GM21381 (cell line): ENCODE data around the gene ZNF827.
A peak's percentile ranks its signal among the peaks of the same experiment; 100 is the strongest.

Experiments
- ATAC-seq: cut with Tn5 transposase; IDR thresholded peaks from one replicate; pipeline ENCODE4 v1.9.1; 2021; ENCODE audit warnings: mild to moderate bottlenecking, moderate library complexity; ENCODE audit not compliant: unreplicated experiment

Gene ZNF827

DNA sequence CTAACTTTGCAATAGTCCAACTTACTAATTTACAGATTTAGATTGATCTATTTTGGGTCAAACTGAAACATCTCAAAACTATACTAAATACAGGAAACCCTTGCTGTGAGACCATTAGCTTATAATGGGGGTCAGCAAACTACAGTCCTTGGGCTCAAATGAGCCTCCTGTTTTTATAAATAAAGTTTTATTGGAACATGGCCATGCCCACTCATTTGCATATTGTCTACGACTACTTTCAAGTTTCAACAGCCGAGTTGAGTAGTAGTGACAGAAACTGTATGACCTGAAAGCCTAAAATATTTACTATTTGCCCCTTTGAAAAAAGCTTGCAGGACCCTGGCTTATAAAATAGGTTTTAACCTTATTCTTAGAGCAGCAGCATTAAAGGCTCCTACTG lies 166.3 kb downstream of the ZNF827 start:
- no peak for ATAC-seq

DNA sequence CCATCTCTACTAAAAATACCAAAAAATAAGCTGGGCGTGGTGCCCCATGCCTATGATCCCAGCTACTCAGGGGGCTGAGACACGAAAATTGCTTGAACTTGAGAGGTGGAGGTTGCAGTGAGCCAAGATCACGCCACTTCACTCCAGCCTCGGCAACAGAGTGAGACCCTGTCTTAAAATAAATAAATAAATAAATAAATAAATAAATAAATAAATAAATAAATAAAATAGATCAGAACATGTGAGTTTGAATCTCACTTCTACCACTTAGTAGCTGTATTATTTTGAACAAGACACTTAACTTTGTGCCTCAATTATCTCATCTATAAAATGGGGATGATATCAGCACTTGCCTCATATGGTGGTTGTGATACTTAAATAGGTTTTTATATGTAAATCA lies 168.5 kb downstream of the ZNF827 start:
- ATAC-seq, result no peak

- ATAC-seq, result no peak
These were observed 169.1 kb downstream of the ZNF827 start for GRCh38 chr4:145769450-145770037.

- no peak for ATAC-seq
These were observed 172.3 kb downstream of the ZNF827 start for GRCh38 chr4:145766273-145766672.

GRCh38 chr4:145763399-145763798 lies 175.2 kb downstream of the ZNF827 start:
- no peak for ATAC-seq

DNA sequence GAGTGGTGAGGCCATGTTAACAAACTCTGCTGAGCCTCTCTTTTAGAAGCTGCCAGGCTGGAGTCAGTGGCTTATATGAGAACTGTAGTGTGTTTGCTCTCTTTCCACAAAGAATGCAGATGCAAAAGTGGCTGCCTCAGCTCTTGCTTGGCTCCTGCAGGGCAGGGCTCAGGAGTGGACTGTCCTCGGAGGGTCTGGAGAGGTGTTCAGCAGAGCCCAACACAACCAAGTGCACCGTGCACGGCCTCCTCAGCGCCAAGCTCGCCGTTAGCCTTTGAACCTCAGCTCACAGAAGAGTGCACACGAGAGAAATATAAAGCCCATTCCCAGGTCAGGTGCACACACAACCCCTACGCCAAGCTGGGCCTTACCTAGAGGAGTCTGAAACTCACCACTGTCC lies 175.9 kb downstream of the ZNF827 start:
- no peak for ATAC-seq

GRCh38 chr4:145760961-145761929 lies 177.4 kb downstream of the ZNF827 start:
- no peak for ATAC-seq

DNA sequence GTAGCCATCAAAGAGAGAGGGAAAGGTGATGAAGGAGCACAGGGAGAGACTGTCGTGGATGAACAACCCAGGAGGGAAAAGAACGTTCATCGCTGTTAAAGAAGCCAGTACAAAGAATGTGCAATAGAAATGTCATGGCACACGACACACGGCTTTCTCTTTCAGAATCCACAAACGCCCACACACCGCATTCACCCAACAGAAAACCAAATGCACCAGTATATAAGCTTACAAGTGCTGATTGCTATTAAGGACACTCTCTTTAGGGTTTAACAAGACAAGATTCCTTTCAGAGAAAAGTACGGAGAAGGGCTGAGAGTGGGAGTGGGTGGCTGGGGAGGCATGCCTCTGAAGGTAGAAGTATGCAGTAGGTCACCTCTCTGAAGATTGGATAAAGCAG lies 178.4 kb downstream of the ZNF827 start:
- ATAC-seq, result no peak

GRCh38 chr4:145757188-145757587 lies 181.4 kb downstream of the ZNF827 start:
- no peak for ATAC-seq

GRCh38 chr4:145756244-145756643 lies 182.4 kb downstream of the ZNF827 start:
- ATAC-seq, result no peak

DNA sequence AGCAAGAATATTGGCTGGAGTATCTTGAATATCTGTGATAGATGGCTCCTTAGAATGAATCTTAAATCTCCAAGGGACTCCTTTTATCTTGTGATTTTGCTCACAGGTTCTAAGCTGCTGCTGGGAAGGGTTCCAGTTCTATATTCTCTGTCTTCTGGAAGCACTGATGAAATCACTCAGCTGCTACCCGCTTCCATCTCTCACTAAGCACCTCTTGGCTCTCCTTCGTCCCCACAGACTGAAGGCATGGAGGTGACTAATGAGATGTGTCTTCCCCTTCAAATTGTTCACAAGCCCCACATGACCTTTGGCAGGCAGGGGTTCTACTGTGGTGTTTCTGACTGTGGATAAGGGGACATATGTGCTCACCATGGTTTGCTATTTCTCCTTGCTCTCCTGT lies 182.8 kb downstream of the ZNF827 start:
- ATAC-seq, result no peak

DNA sequence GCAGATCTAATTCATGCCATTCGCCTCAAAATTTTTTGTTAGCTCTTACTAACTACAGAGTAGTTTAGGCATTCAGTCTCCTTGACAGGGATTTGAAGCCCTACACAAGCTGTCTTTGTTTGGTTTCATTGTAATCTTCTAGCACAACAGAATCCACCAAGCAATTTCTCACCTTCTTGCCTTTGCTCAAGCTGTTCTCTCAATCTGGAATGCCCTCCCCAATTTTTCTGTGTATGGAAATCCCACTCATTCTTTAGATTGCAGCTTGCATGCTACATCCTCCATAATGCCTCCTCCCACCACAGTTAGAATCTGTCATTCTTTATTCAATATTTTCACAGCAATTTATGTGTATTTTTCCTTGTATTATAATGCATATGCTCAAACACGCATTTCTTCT lies 195.0 kb downstream of the ZNF827 start:
- ATAC-seq, result no peak

DNA sequence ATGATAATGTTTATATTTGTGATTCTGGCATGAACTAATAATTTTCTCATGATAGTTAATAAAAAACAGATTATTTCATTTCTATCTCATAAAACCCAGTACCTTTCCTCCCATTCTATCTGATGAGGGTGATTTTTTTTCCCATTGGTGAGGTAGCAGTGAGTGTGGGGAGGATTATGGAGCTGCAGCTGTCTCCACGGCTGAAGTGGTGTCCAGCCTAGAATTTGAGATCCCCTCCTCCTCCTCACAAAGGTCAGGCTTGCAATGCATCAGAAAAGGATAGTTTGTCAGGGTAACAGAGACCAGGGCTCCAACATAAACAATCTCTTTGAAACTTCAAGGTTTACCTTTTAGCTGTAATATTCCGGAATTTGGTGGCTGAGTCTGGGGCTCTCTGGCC lies 197.8 kb downstream of the ZNF827 start:
- no peak for ATAC-seq

- ATAC-seq, result no peak
These were observed 198.8 kb downstream of the ZNF827 start for GRCh38 chr4:145739845-145740244.

GRCh38 chr4:145736241-145736831 lies 202.3 kb downstream of the ZNF827 start:
- ATAC-seq, result no peak

- ATAC-seq, result no peak
These were observed 202.8 kb downstream of the ZNF827 start for GRCh38 chr4:145735827-145736226.

- ATAC-seq, result no peak
These were observed 203.3 kb downstream of the ZNF827 start for GRCh38 chr4:145735347-145735675.

GRCh38 chr4:145734576-145735346 lies 203.9 kb downstream of the ZNF827 start:
- peak; percentile 29 for ATAC-seq

GRCh38 chr4:145734031-145734430 lies 204.6 kb downstream of the ZNF827 start:
- ATAC-seq, result no peak

DNA sequence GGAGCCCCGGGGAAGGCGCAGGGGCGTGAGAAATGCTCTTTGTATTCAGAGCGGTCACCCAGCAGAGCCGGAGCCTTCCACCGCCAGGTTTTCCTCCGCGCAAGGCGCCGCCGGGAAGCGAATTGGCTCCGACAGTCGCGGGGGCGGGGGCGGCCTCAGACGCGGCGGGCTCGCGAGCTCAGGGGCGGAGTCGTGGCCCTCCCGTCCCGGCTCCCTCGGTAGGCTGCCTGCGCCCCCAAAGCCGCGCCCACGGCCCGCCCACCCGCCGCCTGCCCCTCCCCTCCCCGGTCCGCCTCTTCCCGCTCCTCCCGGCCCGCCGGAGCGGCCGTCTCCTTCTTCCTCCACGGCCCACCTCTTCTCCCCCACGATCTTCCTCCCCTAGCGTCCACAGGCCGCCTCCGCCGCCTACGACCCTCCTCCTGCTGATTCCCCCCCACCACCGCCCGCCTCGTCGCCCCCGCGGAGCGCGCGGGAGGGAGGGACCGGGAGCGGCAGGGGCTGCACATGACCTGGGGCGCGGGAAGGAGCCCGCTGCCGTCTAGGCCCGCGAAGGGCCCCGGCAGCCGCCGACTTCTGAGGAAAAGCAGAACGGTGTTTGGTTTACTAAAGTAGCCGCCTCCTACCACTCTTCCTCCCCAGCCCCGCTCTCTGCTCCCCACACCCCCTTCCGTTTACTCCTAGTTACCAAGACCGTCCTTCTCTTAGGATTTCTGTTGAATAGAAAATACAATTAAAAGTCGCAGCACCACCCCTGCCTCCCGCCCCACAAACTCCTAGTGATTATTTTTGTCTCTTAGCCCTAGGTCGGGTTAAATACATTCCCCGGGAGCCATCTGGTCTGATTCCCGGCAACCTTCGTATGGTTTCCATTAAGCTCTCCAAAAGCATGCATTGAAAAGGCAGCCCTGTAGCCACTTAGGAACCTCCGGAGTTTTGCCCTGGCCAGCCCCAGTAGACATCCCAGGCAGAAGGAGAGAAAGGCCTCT lies 205.4 kb downstream of the ZNF827 start:
- ATAC-seq, result peak; percentile 93
